DND-41 (cell line): Measurements from ENCODE around the gene MACF1.

Experiments
- ATAC-seq: fragments of 200-7000 bp; cut with Tn5 transposase; 3 replicates; pipeline ENCODE4 v1.9.1; 2021; ENCODE audit warnings: low read depth; ENCODE audit not compliant: insufficient read depth
- DNase-seq: peaks from one replicate; pipeline ENCODE4 v3.0.0-alpha.2; 2020
- H2AFZ ChIP-seq: 2 replicates; pipeline ENCODE4 v1.6.0; 2012; ENCODE audit warnings: low read depth, low read length
- H3K27ac ChIP-seq: 2 replicates; pipeline ENCODE4 v1.5.1; 2012; ENCODE audit warnings: low read length, inconsistent platforms
- H3K27me3 ChIP-seq: fragments of 200-600 bp; sonication (generic); 2 replicates; pipeline ENCODE4 v1.6.0; 2012; ENCODE audit warnings: low read length, mild to moderate bottlenecking, inconsistent platforms; ENCODE audit not compliant: insufficient read depth, poor library complexity
- H3K36me3 ChIP-seq: 2 replicates; pipeline ENCODE4 v1.5.1; 2012; ENCODE audit warnings: low read length, inconsistent platforms; ENCODE audit not compliant: insufficient read depth
- H3K4me1 ChIP-seq: 2 replicates; pipeline ENCODE4 v1.5.1; 2012; ENCODE audit warnings: mild to moderate bottlenecking, low read length; ENCODE audit not compliant: insufficient read depth
- H3K4me2 ChIP-seq: 2 replicates; pipeline ENCODE4 v1.6.0; 2012; ENCODE audit warnings: mild to moderate bottlenecking, moderate library complexity, low read length, inconsistent platforms; ENCODE audit not compliant: insufficient read depth
- H3K4me3 ChIP-seq, 2 experiments: fragments of 200-600 bp in 1 of 2; shearing (Covaris generic) in 1 of 2; 2 replicates each; pipeline ENCODE4 v1.5.1; 2012 to 2016; ENCODE audit warnings: inconsistent platforms in 2 of 2, low read length in 2 of 2, mild to moderate bottlenecking in 2 of 2, low read depth in 1 of 2, moderate library complexity in 1 of 2
- H3K79me2 ChIP-seq: 2 replicates; pipeline ENCODE4 v1.6.0; 2012; ENCODE audit warnings: low read length, inconsistent platforms; ENCODE audit not compliant: insufficient read depth
- H3K9ac ChIP-seq: 2 replicates; pipeline ENCODE4 v1.6.0; 2012; ENCODE audit warnings: low read depth, mild to moderate bottlenecking, inconsistent platforms, low read length, moderate library complexity
- H3K9me3 ChIP-seq: 2 replicates; pipeline ENCODE4 v1.5.1; 2012; ENCODE audit warnings: low read length, moderate library complexity, mild to moderate bottlenecking, inconsistent platforms; ENCODE audit not compliant: insufficient read depth, severe bottlenecking
- H4K20me1 ChIP-seq: 2 replicates; pipeline ENCODE4 v1.6.0; 2012; ENCODE audit warnings: low read length; ENCODE audit not compliant: insufficient read depth
- CTCF ChIP-seq: IDR thresholded peaks from 2 replicates; pipeline ENCODE4 v1.5.1; 2012; ENCODE audit warnings: borderline replicate concordance, low read length, moderate library complexity, mild to moderate bottlenecking; ENCODE audit not compliant: poor library complexity, severe bottlenecking; ENCODE audit errors: extremely low read depth
- EZH2 ChIP-seq: IDR thresholded peaks from 3 replicates; pipeline ENCODE4 v1.6.1; 2012; ENCODE audit warnings: borderline replicate concordance, low read depth, mild to moderate bottlenecking, moderate library complexity, low read length, inconsistent platforms; ENCODE audit not compliant: severe bottlenecking

MACF1 gene

GRCh38 chr1:39236971-39237370 is 32.5 kb downstream of the MACF1 start:
- Histone ChIP-seq H3K9me3 (no peaks in the 10 kb centered on the region), H4K20me1 (no peaks in the 10 kb centered on the region), H3K27ac (0 out of 2 replicates have a peak overlapping the region, but pooled peaks have one; percentile 20), H3K36me3 (peaks cover 26% of the 10 kb centered on the region), H3K4me3 (no peak overlapping the region), H3K9ac (no peak overlapping the region), H3K79me2 (peaks cover 29% of the 10 kb centered on the region), H3K27me3 (no peaks in the 10 kb centered on the region), H3K4me1 (no peaks in the 10 kb centered on the region), H3K4me2 (no peak overlapping the region), H2AFZ (no peak overlapping the region)
- no peak for ATAC-seq
- no peak for DNase-seq
- TF ChIP-seq EZH2 (no peak), CTCF (no peak)

DNA sequence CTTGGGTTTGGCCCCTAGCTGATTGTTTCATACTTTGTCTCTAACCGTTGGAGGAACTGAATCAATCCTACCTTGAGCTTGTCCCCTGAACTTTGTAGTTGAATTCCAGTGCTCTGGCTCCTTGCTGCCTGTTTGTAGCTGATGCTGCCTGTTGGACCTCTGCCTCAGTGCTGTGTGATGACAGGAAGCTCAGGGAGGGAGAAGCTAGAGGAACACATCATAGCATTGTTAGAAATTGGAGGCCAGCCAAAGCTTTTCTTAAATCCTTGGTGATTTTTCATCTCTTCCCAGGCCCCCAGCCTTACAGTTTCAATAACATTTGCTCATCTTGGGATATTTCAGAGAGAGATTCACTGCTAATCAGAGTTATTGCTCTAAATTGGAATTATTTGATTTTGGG is 34.0 kb downstream of the MACF1 start:
- no peak overlapping the region for H3K4me2 ChIP-seq
- no peak for ATAC-seq
- peaks cover 36% of the 10 kb centered on the region for H3K79me2 ChIP-seq
- no peaks in the 10 kb centered on the region for H4K20me1 ChIP-seq
- DNase-seq = no peak
- H3K4me3 ChIP-seq = no peak overlapping the region
- no peaks in the 10 kb centered on the region for H3K9me3 ChIP-seq
- H3K36me3 ChIP-seq = peaks cover 15% of the 10 kb centered on the region
- TF ChIP-seq CTCF (no peak), EZH2 (no peak)
- peak overlapping the region; percentile 54 for H3K27ac ChIP-seq
- no peaks in the 10 kb centered on the region for H3K27me3 ChIP-seq
- no peak overlapping the region for H2AFZ ChIP-seq
- no peaks in the 10 kb centered on the region for H3K4me1 ChIP-seq
- H3K9ac ChIP-seq = no peak overlapping the region

GRCh38 chr1:39239968-39240367 is 35.5 kb downstream of the MACF1 start:
- DNase-seq (no peak), ATAC-seq (no peak)
- Histone ChIP-seq H3K36me3 (peaks cover 15% of the 10 kb centered on the region), H3K9ac (no peak overlapping the region), H3K79me2 (peaks cover 45% of the 10 kb centered on the region), H2AFZ (no peak overlapping the region), H3K27ac (no peak overlapping the region), H3K4me2 (no peak overlapping the region), H3K9me3 (no peaks in the 10 kb centered on the region), H3K4me3 (no peak overlapping the region), H3K27me3 (no peaks in the 10 kb centered on the region), H3K4me1 (no peaks in the 10 kb centered on the region), H4K20me1 (no peaks in the 10 kb centered on the region)
- no peak for TF ChIP-seq CTCF
- no peak for TF ChIP-seq EZH2

GRCh38 chr1:39243302-39243701 is 38.8 kb downstream of the MACF1 start:
- Histone ChIP-seq H3K27ac (no peak overlapping the region), H3K27me3 (no peaks in the 10 kb centered on the region), H3K4me2 (no peak overlapping the region), H3K9me3 (no peaks in the 10 kb centered on the region), H3K36me3 (peaks cover 2% of the 10 kb centered on the region; the same call in 1 of the 2 replicates), H3K9ac (no peak overlapping the region), H3K4me1 (no peaks in the 10 kb centered on the region), H4K20me1 (no peaks in the 10 kb centered on the region), H3K4me3 (no peak overlapping the region), H2AFZ (no peak overlapping the region), H3K79me2 (peaks cover 42% of the 10 kb centered on the region)
- ATAC-seq (no peak), DNase-seq (no peak)
- no peak for TF ChIP-seq CTCF
- TF ChIP-seq EZH2 = no peak
